HG02943 (cell line): ENCODE results near the gene TBC1D2.

Source experiments
- ATAC-seq: cut with Tn5 transposase; IDR thresholded peaks from one replicate; pipeline ENCODE4 v1.9.1; 2021; ENCODE audit warnings: mild to moderate bottlenecking, low read depth, moderate library complexity; ENCODE audit not compliant: unreplicated experiment

TBC1D2 gene

DNA sequence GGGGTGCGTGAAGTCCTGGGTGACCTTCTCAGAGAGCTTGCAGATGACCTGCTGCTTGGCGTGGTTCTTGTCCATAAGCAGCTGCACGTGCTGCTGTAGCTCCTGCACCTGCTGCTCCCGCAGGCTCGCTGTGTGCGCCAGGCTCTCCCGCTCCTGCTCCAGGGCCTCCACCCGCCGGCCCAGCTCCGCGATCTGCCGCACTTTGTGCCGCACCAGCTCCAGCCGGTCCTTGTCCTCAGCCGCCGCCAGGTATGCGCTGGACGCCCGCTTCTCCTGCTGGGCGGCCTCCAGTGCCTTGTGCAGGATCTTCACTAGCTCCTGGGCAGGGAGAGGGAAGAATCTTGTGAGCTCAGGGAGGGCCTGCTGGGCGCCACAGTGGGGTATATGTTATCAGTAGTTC lies 34.5 kb downstream of the TBC1D2 start:
- no peak for ATAC-seq

DNA sequence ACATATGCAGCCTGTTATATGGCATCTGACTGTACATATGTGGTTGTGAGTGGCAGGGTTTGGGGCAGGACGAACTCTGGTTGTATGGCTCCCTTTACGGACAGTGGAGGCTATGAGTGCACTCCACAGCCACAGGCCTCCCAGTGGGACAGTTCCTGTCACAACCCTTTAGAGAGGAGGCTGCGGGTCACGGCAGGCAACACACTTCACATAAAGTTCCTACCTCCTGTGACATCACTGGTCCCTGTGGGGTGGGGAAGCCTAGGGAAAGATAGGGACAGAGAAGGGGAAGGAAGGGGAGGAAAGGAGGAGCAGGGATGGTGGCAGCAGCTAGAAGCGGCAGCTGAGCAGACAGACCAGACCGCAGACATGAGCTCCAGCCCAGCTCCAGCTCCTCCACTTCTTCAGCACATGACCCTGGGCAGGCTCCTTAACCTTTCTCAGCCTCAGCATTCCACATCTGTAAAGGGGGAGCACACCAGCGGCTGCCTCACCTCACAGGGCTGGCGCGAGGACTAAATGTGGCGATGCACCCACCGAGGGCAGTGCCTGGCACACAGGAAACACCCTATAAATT lies 35.6 kb downstream of the TBC1D2 start:
- ATAC-seq: no peak

DNA sequence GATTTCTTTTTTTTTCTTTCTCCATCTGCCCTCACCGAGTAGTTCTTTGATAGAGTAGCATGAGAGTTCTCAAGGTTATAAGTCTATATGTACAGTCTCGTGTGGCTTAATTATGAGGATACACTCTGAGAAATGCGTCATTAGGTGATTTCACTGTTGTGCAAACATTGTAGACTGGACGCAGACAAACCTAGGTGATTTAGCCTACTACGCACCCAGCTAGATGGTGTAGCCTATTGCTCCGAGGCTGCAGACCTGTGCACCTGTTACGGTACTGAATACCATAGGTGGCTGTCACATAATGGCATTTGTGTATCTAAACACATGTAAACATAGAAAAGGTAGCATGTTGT lies 36.1 kb downstream of the TBC1D2 start:
- ATAC-seq: no peak

GRCh38 chr9:98218562-98219363 lies 36.7 kb downstream of the TBC1D2 start:
- ATAC-seq: no peak

GRCh38 chr9:98217255-98217654 lies 38.2 kb downstream of the TBC1D2 start:
- no peak for ATAC-seq

- no peak for ATAC-seq
Measured at GRCh38 chr9:98216391-98216790, 39.1 kb downstream of the TBC1D2 start.

DNA sequence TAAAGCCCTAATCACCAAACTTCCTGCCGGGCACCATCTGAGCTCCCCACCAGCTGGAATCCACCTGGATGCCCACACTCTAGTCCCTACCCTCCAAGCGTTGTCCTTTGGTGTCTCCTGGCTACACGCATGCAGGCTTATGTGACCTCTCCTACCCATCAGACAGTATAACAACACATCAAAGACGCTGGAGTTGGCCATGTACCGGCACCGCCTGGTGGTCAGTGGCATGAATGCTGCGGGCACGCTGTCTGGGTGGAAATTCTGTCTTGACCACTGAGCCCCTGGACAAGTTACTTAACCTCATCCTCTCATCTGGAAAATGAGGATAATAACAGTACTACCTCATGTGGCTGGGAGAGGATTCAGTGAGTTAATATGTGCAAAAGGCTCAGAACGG lies 39.6 kb downstream of the TBC1D2 start:
- no peak for ATAC-seq

DNA sequence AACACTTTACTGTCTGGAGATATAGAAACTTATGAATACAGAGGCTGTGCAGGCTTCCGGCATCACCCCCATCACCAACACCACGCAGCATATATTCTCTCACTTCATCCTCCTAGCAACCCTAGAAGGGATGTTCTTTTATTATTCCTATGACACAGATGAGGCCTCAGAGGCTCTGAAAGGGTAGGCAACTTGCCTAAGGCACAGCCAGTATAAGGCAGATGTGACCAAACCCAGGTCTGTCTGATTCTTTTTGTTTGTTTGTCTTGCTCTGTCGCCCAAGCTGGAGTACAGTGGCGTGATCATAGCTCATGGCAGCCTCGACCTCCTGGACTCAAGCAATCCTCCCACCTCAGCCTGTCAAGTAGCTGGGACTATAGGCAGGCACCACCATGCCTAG lies 40.2 kb downstream of the TBC1D2 start:
- ATAC-seq: no peak

GRCh38 chr9:98214811-98215210 lies 40.6 kb downstream of the TBC1D2 start:
- no peak for ATAC-seq

GRCh38 chr9:98211260-98211659 lies 44.2 kb downstream of the TBC1D2 start:
- ATAC-seq: no peak

DNA sequence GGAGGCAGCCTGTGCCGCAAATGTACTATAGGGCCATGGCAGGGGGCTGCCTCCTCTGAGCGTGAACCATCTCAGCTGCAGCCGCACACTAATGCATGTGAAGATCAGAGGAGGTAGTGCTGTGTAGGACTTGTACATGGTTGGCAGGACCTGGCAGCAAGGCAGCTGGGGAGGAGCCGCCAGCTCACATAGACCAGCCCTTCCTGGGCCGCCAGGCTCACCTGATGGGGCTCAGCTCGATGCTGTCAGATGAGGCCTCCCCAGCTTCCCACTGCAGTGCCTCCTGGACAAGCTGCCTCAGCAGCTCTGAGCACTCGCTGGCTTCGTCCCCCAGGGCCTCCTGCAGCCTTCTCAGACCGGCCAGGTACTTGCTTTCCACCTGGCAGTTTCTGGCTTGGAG lies 45.0 kb downstream of the TBC1D2 start:
- ATAC-seq: no peak

DNA sequence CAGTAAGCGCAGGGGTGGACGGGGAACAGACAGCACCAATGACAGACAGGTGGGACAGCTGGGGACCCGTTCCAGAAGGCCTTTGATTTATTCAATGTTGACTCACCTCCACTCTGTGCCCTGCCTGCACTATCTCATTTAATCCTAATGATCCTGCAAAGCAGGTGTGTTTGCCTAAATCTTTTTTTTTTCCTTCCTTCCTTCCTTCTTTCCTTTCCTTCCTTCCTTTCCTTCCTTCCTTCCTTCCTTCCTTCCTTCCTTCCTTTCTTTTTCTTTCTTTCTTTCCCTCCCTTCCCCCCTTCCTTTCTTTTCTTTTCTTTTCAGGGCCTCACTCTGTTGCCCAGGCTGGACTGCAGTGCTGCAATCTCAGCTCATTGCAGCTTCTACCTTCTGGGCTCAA lies 45.9 kb downstream of the TBC1D2 start:
- no peak for ATAC-seq

DNA sequence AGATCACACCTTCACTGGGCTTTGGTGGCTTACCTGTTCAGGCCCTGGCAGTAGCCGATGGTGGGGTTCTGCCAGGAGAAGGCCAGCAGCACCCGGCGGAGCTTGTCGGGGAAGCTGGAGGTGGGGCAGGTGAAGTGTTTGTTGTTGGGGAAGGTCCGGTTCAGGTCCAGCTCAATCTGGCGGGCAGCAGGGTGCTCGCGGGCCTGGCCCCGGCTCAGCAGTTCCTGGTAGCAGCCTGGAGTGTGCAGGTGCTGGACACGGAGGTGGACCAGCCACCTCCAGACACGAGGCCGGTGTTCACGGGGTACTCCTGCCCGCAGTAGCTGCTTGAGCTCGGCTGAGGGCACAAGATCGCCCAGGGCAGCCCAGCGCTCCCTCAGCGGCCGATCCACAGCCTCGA lies 46.8 kb downstream of the TBC1D2 start:
- no peak for ATAC-seq

GRCh38 chr9:98207606-98208005 lies 47.8 kb downstream of the TBC1D2 start:
- no peak for ATAC-seq

GRCh38 chr9:98206754-98207153 lies 48.7 kb downstream of the TBC1D2 start:
- no peak for ATAC-seq

DNA sequence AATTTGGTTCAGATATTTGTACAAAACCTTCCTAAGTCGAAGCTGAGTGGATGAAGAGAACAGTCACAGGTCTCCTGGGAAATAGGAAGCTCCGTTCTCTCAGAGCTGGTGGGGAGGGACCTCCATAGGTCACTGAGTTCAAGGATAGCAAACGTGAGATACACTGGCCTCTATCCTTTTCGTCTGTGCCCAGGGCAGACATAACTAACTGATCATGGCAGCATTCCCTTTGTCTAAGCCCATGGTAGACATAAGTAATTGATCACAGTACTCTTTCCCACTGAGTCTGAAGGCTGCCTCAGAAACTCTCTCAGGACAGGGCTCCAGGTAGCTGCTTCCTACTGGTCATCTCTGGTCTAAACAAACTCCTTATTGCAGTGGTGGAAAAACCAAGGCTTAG lies 50.8 kb downstream of the TBC1D2 start:
- no peak for ATAC-seq

- ATAC-seq: no peak
Measured at GRCh38 chr9:98203153-98203552, 52.3 kb downstream of the TBC1D2 start.

DNA sequence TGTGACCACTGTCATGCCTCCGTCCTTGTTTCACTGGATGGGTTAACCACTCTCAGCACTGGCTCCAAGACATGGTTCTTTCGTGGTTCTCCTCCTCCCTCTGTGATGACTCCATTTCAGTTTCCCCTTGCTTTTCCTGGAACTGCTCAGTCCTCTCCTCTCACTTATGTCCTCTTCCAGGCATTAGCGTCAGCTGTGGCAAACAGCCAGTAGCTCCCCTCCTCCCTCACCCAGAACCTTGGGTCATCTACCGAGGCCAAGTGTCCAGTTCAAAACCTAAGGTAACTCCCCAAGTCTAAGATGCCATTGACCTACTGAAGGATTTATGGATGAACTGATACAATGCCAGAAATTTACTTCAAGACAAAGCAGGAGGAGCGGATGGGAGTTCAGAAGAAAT lies 53.2 kb downstream of the TBC1D2 start:
- ATAC-seq: no peak

DNA sequence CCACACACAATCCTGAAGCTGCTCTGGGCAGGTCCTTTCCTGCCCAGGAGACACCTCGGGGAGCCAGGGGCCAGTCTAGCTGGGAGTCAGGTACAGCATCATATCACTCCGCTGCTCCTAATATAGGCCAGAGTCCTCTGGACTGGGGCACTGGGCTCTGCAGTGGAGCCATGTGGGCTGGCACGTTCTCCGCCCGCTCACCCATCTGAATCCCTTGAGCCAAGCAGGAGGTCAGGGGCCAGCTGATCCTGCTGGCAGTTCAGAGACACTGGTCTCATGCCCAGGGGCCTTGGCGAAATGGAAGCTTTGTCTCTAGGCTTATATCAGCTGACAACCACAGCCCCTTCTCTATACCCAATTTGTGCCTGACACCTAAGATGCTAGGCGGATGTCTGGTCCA lies 53.7 kb downstream of the TBC1D2 start:
- ATAC-seq: no peak

DNA sequence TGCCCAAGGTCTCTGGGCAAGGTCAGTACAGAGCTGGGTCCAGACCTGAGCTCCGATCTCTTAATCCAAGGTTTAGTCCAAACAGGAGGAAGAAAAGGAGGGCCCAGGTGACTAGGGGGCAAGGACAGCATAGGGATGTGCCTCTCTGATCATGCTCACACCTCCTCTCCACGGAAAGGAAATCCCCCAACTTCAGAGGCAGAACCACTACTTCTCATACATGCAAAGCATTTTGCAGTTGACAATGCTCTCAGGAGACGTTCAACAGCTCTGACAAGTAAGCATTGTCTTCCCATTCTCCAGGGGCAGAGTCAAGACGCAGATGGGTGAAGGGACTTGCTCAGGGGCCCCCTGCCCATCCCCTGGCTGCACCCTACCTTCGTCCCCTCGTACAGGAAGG lies 54.3 kb downstream of the TBC1D2 start:
- no peak for ATAC-seq

DNA sequence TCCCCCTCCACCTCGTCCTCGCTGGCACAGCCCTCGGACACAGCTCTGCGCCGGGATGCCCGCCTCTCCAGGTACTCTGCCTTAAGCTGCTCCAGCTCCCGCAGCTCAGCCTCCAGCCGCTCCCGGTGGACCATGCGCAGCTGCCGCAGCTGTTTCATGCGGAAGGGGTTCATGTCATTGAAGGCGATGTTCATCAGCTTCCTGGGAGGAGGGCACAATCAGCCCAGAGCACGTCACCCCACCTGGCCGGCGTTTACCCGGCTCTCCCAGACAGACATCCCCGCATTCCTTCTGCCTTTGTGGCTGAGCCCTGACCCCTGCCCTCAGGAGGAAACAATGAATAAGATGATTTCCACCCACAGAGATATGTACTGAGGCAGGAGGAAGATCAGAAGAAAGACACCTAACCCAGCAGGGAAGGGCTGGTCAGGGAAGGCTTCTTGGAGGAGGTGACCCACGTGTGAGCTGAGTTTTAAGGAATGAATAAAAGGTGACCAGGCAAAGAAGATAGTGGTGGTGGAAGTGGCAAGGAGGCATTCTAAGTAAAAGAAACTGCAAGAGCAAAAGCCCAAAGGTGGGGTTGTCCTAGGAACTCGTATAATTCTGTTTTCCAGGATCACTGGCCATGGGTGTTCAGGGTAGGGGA lies 55.9 kb downstream of the TBC1D2 start:
- ATAC-seq: no peak

- ATAC-seq: no peak
Measured at GRCh38 chr9:98195671-98196070, 59.8 kb downstream of the TBC1D2 start.
